Measurements from ENCODE around the gene NOP9.

Gene NOP9, protein sequence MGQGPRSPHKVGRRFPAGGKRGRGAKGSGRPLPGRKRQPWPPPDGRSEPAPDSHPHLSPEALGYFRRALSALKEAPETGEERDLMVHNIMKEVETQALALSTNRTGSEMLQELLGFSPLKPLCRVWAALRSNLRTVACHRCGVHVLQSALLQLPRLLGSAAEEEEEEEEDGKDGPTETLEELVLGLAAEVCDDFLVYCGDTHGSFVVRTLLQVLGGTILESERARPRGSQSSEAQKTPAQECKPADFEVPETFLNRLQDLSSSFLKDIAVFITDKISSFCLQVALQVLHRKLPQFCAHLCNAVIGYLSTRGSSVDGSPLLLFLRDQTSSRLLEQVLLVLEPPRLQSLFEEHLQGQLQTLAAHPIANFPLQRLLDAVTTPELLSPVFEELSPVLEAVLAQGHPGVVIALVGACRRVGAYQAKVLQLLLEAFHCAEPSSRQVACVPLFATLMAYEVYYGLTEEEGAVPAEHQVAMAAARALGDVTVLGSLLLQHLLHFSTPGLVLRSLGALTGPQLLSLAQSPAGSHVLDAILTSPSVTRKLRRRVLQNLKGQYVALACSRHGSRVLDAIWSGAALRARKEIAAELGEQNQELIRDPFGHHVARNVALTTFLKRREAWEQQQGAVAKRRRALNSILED

DNA sequence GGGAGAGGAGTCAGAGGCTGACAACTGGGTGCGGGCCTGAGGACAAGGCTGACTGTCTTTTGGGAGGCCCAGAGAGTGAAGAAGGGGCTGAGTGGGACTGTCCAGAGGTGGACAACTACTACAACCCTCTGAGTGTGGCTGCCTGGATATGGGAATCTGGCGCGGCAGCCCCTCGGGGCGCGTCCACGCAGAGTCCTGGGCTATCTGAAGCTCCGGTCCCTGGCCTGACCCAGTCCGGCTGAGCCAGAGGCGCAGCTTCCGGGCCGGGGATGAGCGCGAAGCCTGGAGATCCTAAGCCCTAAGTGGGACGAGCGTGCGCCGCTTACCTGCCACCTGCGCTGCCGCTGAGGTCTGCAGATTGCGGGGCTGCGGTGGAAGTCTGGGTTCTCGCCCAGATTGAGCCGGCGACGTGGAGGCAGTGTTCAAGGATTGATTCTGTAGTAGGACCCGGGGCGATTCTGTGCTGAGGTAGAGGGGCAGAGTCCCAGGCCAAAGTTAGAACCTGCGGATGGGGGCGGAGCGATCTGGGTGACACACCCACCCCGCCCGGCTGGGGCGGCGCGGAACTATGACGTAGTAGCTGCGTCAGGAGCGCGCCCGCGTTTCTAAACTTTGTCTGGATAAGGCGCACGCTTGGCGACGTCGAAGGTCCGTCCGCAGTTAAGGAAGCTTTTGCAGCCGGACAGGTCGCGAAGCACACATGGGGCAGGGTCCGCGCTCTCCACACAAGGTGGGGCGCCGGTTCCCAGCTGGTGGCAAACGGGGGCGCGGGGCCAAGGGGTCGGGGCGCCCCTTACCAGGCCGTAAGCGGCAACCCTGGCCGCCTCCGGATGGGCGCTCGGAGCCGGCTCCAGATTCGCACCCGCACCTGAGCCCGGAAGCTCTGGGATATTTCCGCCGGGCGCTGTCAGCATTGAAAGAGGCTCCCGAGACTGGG is at the start of gene NOP9, which contains the start of gene DHRS1:
Gene NOP9, plus strand, starts transcription at position 596 of the 937 bp plus-strand sequence. Its CDS starts 105 bp downstream, at position 701.
Gene DHRS1, minus strand, starts transcription at position 526 of the 937 bp plus-strand sequence. CDS start 674 bp downstream, outside the sequence.
- in situ Hi-C loops (cut with MboI; ENCODE audit: low pct_unique_long_range_greater_than_20kb, low sequenced_read_pairs): loop anchor here (10.0 kb wide), 1 partner anchor 55 kb away; the partner anchor contains the start of gene TINF2
- peak; percentile 95 for DNase-seq

DNA sequence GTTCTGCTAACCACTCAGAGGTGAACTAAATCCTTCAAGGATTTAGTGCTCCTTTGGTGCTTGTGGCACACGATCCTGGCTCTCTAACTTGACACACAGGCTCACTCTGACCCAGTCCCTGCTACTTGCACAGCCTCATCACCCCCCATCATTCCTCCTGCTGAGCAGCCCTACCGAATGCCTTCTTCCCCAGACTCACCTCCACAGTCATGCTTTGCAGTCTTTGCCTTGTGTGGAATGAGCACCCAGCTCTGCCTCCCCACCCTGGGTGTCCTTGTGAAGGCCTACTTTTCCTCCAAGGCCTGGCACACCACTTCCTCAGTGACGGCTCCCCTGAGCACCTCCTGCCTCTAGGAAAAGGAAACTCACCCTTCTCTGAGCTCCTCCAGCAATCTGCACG is 49.3 kb upstream of the NOP9 start:
- no peak for DNase-seq
- in situ Hi-C loops (cut with MboI; ENCODE audit: low pct_unique_long_range_greater_than_20kb, low sequenced_read_pairs): no loop called here

DNA sequence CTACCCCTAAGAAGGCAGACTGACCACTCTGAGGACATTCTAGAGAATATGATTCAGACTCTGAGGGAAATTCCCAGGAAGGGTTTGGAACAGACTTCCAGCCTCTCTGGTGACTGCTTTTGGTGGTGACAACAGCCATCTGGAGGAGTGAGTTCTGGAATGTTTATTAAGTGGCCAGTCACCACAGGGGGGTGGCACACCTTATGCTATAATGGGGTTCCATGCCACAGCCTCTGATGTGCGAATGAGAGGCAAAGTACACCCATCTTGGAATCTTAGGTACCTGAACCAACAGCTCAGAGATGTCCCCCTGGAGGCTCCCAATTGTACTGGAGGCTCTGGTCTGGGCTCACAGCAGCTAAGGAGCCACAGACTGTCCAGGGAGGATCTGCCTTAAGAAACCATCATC is 47.8 kb upstream of the NOP9 start:
- in situ Hi-C loops (cut with MboI; ENCODE audit: low pct_unique_long_range_greater_than_20kb, low sequenced_read_pairs): no loop called here
- DNase-seq: no peak

DNA sequence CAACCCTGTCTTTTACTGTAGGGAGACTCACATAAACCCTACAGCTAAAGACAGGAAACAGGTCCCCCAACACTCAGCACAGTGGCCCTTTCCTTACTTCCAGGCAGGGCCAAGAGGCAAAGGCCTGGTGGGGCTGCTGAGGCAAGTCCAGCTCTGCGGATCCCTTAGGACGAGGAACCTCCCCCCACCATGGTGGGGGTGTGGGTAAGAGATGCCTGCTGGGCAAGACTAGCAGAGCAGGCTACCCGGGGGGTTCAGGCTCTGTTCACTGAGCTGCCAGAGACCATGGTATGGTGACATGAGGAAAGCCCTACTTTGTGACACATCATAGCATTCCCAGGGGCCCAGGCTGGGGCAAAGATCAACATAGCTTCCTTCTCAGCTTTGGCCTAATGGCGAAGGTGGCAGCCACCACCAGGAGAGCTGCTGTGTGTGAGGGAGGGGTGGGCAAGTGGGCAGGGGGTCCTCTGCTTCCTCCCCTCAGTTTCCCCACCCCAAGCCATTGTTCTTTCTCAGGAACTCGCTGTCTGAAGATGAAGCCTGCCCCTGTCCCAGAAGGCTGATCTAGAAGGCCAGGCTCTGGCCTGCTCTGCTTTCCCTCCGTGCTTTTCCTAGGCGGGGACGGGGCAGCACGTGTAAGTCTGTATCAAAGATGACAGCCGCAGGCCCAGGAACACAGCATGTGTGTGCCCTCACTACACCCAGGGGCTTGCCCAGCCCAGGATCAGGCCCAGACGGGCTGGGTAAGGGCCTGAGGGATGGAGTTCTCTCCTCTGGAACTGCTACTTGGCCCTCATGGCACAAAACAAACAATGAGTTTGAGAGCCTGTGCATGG is 47.1 kb upstream of the NOP9 start:
- in situ Hi-C loops (cut with MboI; ENCODE audit: low pct_unique_long_range_greater_than_20kb, low sequenced_read_pairs): no loop called here
- no peak for DNase-seq

DNA sequence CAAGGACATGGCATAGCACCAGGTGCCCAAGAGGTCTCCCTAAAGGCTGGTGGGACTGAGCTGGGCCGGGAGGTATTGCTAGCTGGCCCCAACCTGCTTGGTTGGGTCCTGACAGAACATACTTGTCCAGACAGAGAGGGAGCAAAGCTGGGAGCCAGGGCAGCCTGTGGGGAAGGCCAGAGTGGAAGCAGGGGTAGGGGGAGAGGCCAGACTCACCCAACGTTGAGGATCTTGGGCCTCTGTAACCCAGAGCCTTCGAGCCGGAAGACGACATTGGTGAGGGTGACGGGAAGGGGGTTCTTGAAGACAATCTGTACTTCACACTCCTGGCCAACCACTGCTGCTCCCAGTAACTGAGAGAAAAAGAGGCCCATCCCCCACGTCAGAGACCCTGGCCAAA is 45.7 kb upstream of the NOP9 start:
- DNase-seq: no peak
- in situ Hi-C loops (cut with MboI; ENCODE audit: low pct_unique_long_range_greater_than_20kb, low sequenced_read_pairs): no loop called here

DNA sequence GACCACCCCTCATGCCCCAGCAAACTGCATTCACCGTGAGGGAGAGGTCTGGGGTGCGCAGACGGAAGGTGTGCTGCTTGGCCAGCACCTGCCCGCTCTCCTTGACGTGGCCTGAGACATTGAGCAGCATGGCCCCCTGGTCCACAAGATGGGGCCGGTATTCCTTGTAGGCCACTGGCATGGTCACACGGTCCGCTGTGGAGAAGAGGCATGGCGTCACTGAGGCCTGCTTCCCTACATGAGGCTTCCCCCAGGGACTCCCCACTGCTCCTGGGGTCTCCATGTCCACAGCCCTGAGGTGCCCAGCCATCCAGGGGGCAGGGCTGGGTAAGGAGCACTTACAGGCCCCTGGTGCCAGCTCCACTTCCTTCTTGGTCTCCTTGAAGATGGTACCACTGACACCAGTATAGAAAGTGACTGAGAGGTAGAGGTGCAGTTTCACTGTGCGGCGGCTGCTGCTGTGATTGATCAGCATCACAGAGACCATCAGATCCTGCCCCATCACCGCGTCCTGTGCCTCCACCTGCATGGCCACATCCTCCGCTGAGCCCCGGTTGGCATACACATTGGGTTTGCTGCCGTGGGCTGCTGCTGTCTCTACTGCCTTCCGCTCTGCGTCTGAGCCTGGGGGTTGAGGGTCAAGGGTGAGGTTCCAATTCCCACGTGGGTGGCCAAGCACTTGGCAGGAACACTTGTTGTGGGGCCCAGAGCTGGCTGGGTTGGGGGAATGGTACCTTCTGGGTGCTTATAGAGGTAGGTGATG is 44.8 kb upstream of the NOP9 start:
- DNase-seq: no peak
- in situ Hi-C loops (cut with MboI; ENCODE audit: low pct_unique_long_range_greater_than_20kb, low sequenced_read_pairs): no loop called here

DNA sequence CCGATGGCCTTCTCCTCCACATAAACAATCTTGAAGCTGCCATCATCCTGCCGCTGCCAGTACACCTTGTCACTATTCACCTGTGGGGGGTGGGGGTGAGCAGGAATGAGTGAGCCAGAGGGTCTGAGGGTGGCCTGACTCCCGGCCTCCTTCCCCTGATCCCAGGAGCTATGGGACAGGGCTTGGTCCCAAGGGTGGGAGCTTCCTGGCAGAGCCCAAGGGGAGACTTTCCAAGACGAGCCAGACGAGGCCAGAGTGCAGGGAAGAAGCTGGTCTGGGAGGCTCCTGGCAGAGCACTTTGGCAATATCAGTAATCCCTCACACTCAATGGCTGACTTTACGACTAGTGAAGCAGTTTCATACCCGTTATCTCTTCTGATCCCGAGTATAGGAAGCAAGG is 44.2 kb upstream of the NOP9 start:
- DNase-seq: no peak
- in situ Hi-C loops (cut with MboI; ENCODE audit: low pct_unique_long_range_greater_than_20kb, low sequenced_read_pairs): no loop called here

DNA sequence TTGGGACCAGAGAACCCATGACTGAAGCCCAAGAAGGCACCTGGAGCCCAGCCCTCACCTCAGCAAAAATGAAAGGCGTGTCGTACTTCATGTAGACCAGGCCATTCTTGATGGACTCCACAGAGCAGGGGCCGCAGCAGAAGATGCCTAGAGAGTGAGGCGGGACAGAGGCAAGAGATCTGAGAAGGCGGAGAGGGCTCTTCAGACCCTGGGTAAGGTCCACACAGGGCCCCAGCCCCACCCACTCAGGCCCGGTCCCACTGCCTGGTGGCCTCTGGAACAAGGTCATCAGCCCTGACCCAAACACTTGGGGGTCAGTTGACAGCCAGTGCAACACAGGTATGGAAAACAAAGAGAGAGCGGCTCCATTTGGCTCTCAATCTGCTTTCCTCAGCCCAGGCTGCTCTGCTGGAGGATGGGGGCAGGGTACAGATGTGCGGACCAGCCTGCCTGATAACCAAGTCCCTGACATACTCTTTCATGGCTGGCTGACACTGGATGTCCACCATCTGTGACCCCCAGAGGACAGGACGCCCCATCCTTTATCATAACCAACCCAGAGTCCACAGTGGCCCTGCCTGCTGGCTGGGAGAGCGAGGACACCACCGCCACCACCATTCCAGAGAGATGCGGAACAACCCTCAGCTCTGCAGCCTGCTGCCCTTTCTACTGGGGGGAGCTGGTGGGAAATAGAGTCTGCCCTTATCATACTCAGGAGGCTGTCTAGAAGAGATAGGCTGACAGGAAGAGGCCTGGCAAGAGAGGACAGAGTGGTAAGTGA is 43.5 kb upstream of the NOP9 start:
- no peak for DNase-seq
- in situ Hi-C loops (cut with MboI; ENCODE audit: low pct_unique_long_range_greater_than_20kb, low sequenced_read_pairs): no loop called here

DNA sequence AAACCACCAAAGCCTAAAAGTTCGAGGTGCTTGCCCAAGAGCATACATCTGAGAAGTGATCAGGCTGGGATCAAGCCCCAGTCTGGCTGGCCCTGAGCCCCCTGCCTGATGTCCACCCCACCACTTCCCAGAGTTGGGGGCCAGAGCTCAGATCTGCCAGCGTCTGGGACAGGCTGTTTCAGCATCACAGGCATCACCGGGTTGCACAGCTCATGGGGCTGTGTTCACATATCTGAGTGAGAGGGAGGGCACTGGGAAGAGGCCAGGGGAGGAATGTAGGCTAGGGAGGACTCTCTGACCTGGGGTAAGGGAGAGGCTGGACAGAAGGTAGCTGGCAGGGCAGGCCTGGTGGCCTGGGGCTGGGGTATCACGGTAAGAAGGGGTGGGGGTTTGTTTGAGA is 42.7 kb upstream of the NOP9 start:
- in situ Hi-C loops (cut with MboI; ENCODE audit: low pct_unique_long_range_greater_than_20kb, low sequenced_read_pairs): no loop called here
- DNase-seq: no peak

DNA sequence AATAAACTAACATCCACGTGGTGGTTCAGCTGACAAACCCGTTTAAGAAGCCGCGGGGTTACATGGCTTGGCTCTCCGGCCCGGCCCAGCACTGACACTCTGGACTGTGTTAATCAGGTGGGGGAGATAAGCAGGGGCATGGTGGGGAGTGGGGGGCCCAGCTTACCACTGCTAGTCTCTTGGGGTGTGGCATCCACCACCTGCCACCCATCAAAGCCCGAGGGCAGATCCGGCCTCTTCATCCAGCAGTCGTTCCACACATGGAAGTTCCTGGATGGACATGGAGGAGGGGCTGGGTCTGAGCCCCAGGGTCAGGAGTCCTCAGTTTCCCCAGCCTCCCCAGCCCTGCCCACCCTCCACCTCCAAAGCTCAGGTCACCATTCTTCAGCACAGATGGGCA is 41.5 kb upstream of the NOP9 start:
- in situ Hi-C loops (cut with MboI; ENCODE audit: low pct_unique_long_range_greater_than_20kb, low sequenced_read_pairs): no loop called here
- no peak for DNase-seq

DNA sequence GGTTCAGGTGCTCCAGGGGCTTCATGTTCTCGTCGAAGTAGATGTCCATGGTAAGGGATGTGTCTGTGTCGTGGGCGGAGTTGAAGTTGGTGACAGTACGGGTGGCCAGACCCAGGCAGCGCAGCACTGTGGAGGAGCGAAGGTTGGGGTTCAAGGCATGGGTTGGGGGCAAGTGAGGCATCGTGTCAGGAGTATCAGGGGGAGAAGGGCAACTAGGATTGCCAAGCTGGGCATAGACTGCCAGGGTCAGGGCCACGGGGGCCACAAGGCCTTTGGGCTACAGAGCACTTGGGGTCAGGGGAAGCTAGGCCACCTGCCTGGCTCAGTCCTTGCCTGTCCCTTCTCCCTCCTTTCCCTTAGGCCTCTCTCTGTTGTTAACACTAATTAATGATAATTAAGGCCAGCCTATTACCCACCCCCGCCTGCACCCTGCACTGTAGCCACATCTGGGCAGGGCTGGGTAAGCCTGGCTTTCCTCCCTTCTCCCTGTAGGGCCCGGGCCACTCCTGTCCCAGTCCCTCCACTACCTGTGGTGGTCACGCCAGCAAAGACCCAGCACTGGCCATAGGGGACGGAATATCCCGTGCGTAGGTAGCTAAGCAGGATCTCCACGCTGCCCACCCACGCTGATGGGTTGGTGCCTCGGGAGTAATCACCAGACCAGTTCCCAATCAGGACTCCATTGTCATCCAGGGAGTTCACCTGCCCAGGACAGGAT is 40.9 kb upstream of the NOP9 start:
- DNase-seq: no peak
- in situ Hi-C loops (cut with MboI; ENCODE audit: low pct_unique_long_range_greater_than_20kb, low sequenced_read_pairs): no loop called here

DNA sequence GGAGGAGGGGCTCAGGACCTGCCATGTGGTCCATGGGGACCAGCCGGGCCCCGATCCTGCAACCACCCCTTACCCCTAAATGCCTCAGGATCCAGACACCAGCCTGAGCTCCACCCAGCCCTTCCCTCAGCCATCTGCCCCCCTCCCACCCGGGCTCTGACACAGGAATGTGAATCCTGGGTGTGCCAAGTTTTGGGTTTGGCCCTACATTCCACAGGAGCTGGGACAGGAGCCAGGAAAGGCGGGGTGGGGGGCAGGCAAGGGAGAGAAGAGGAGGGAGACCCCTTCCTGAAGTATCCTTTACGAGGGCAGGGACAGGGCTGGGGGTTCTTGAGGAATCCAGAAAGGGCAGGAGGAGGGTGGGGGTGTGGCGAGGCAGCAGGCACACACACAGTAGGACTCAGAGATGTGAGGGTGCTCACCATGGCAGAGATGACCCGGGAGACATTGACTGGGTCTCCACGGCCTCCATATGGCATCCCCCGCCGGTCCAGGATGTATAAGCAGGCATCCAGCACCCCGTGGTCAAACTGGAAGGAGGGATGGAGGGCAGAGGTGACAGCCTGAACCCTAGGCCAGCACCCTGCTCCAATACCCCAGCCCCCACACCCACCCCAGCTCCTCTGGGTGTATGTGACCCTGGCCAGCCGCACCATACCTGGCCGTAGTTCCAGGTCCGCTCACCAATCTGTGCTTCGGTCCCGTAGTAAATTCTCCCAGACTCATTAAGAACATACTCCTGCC is 40.2 kb upstream of the NOP9 start:
- in situ Hi-C loops (cut with MboI; ENCODE audit: low pct_unique_long_range_greater_than_20kb, low sequenced_read_pairs): no loop called here

DNA sequence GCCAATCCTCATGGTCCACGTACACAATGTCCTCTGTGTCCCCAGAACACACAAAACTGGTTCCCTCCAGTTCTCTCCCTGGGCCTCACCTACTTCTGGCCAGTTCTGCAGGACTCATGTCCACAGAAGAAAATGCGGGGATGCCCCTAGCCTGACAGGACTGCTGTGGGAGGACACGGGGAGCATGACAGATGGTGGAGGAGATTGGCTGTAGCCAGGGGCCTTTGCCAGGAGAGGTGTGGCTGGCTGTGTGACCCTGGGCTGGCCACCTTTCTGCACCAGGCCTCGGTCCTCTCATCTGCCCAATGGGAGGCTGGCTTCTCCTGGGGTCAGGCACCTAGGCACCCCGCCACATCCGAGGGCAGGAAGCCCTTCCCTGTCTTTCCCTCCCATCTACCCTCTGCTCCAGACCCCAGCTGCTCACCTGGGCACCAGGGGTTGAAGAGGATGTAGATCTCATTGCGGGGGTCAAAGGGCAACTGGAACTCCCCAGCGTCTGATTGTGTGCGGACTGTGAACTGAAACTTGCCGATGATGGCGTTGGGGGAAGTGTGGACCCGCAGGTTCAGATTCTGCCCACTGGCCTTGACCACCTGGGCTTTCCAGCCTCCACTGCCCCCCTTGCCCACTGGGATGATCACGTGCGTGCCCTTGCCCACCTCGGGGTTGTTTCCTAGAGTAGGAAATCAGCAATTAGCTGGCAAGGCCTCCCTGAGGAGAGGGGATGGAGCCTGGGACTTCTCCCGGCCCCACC is 39.4 kb upstream of the NOP9 start:
- in situ Hi-C loops (cut with MboI; ENCODE audit: low pct_unique_long_range_greater_than_20kb, low sequenced_read_pairs): no loop called here
- DNase-seq: no peak

More for the DNA sequence above, 40.2 kb upstream of the NOP9 start:
- DNase-seq: no peak

DNA sequence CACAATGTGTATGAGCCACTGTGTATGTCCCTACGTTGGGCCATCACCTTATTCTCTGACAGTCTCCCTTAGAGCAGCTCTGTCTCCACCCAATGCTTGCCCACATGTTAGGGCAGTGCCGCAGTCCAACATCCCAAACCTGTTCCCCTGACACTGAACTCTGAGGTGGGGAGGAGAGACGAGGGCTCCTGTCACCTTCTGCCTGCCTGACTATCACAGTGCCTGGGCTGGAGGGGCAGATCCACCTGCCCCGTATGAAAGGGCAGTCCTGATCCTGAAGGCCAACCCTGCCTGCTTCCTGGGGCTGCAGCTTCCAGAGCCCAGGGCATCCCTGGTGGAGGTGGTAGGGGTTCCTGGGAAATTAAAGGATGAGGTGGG is 38.9 kb upstream of the NOP9 start:
- in situ Hi-C loops (cut with MboI; ENCODE audit: low pct_unique_long_range_greater_than_20kb, low sequenced_read_pairs): no loop called here
- no peak for DNase-seq

DNA sequence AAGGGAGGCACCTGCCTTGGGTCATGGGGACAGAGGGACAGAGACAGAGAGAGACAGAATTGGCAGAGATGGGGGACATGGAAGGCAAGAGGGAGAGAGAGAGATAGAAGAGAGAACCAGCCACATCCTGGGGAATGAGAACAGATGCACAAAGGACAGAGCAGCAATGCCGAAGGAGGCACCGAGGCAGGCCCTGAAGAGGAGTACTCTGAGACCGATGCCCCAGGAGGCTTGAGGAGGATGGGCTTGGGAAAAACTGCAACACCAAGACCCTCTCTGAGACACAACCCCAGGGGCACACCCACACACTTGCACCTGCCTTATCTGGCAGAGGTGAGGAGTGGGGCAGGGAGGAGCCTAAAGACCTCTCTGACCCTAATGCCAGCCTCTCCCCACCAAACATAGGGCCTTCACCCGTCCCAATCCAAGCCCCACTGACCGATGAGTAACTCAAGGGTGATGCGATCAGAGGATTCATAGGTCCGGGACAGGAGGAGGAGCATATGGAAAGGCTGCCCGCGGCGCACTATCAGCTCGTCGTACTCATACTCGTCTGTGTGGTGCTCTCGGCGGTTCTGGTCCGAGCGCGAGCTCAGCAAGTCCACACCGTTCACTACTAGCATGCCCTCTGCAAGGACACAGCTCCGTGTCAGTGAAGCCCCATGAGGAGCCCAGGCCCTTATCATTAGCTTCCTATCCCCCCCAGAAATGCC is 38.2 kb upstream of the NOP9 start:
- no peak for DNase-seq
- in situ Hi-C loops (cut with MboI; ENCODE audit: low pct_unique_long_range_greater_than_20kb, low sequenced_read_pairs): no loop called here

Data from KBM-7 (cell line).